Astrocyte (in vitro differentiated cells and primary cell): ENCODE results near the gene OR51A2. TPM values are rescaled to one million over a fixed set of nuclear protein-coding genes. Genes with fewer than 3 reads are reported as not detected.

Experiments used
- DNase-seq: peaks from one replicate; pipeline ENCODE4 v3.0.0-alpha.2; 2010; ENCODE audit warnings: low read depth
- FAIRE-seq: peaks from 2 replicates; lab custom pipeline; 2011; peaks lifted over from hg19 to GRCh38; lab: Jason Lieb, UNC
- H2AFZ ChIP-seq: 2 replicates; pipeline ENCODE4 v1.6.0; 2012; ENCODE audit warnings: low read depth, low read length, inconsistent platforms
- H3K27ac ChIP-seq: 2 replicates; pipeline ENCODE4 v1.5.1; 2011; ENCODE audit warnings: low read depth, low read length, inconsistent platforms
- H3K27me3 ChIP-seq: 2 replicates; pipeline ENCODE4 v1.6.0; 2011; ENCODE audit warnings: low read length, inconsistent platforms; ENCODE audit not compliant: insufficient read depth
- H3K36me3 ChIP-seq: 2 replicates; pipeline ENCODE4 v1.5.1; 2011; ENCODE audit warnings: low read length, inconsistent platforms; ENCODE audit not compliant: insufficient read depth
- H3K4me1 ChIP-seq: 2 replicates; pipeline ENCODE4 v1.5.1; 2011; ENCODE audit warnings: low read length, inconsistent platforms; ENCODE audit not compliant: insufficient read depth
- H3K4me2 ChIP-seq: 2 replicates; pipeline ENCODE4 v1.6.0; 2012; ENCODE audit warnings: low read length, inconsistent platforms
- H3K4me3 ChIP-seq: 2 replicates; pipeline ENCODE4 v1.5.1; 2011; ENCODE audit warnings: low read depth, mild to moderate bottlenecking, low read length, inconsistent platforms; ENCODE audit not compliant: insufficient read depth
- H3K79me2 ChIP-seq: 2 replicates; pipeline ENCODE4 v1.6.0; 2012; ENCODE audit warnings: mild to moderate bottlenecking, low read length, inconsistent platforms; ENCODE audit not compliant: insufficient read depth
- H3K9ac ChIP-seq: 2 replicates; pipeline ENCODE4 v1.6.0; 2012; ENCODE audit warnings: mild to moderate bottlenecking, low read length, inconsistent platforms
- H3K9me3 ChIP-seq: 2 replicates; pipeline ENCODE4 v1.5.1; 2012; ENCODE audit warnings: low read depth, mild to moderate bottlenecking, low read length, inconsistent platforms; ENCODE audit not compliant: insufficient read depth
- H4K20me1 ChIP-seq: 2 replicates; pipeline ENCODE4 v1.6.0; 2012; ENCODE audit warnings: low read length, inconsistent platforms; ENCODE audit not compliant: insufficient read depth
- H3K27ac Mint-ChIP-seq: one replicate; pipeline ENCODE4 v1.8.0; 2021; ENCODE audit warnings: mild to moderate bottlenecking, mixed read lengths; ENCODE audit not compliant: unreplicated experiment
- H3K27me3 Mint-ChIP-seq: one replicate; pipeline ENCODE4 v1.8.0; 2021; ENCODE audit warnings: low read depth, mixed read lengths; ENCODE audit not compliant: unreplicated experiment
- H3K36me3 Mint-ChIP-seq: one replicate; pipeline ENCODE4 v1.8.0; 2021; ENCODE audit warnings: low read depth, mixed read lengths; ENCODE audit not compliant: unreplicated experiment
- H3K4me1 Mint-ChIP-seq: one replicate; pipeline ENCODE4 v1.8.0; 2021; ENCODE audit warnings: low read depth, mixed read lengths; ENCODE audit not compliant: unreplicated experiment
- H3K4me3 Mint-ChIP-seq: one replicate; pipeline ENCODE4 v1.8.0; 2021; ENCODE audit warnings: mild to moderate bottlenecking, moderate library complexity, mixed read lengths; ENCODE audit not compliant: unreplicated experiment
- H3K9me3 Mint-ChIP-seq: one replicate; pipeline ENCODE4 v1.8.0; 2021; ENCODE audit warnings: mild to moderate bottlenecking, mixed read lengths; ENCODE audit not compliant: unreplicated experiment
- CTCF ChIP-seq: IDR thresholded peaks from 2 replicates; pipeline ENCODE4 v1.5.1; 2011; ENCODE audit warnings: low read depth, mild to moderate bottlenecking, inconsistent platforms, low read length, moderate library complexity; ENCODE audit not compliant: insufficient read depth
- EZH2 ChIP-seq: IDR thresholded peaks from 2 replicates; pipeline ENCODE4 v1.6.1; 2012; ENCODE audit warnings: mild to moderate bottlenecking, low read length, inconsistent platforms; ENCODE audit not compliant: insufficient read depth
- total RNA-seq: library from RNA; stranded (reverse); gene quantifications from 2 replicates; pipeline ENCODE4 v1.2.1, GENCODE V29; 2021

OR51A2 gene
- total RNA-seq, 1 donor from 2014 or later = not detected

- Histone ChIP-seq H4K20me1 (no peaks in the 10 kb centered on the region), H3K79me2 (no peaks in the 10 kb centered on the region)
Observed at GRCh38 chr11:4979036-4979435, 23.5 kb upstream of the OR51A2 start.

GRCh38 chr11:4975436-4975835 lies 19.9 kb upstream of the OR51A2 start:
- H3K9me3 ChIP-seq = no peaks in the 10 kb centered on the region

More at GRCh38 chr11:4979036-4979435, 23.5 kb upstream of the OR51A2 start:
- no peaks in the 10 kb centered on the region for H3K4me1 Mint-ChIP-seq
- H2AFZ ChIP-seq = no peak overlapping the region
- FAIRE-seq (no peak), DNase-seq (no peak)
- TF ChIP-seq CTCF = no peak
- no peak for TF ChIP-seq EZH2
- H3K9me3 Mint-ChIP-seq = peaks cover 2% of the 10 kb centered on the region
- H3K4me3 Mint-ChIP-seq = no peak overlapping the region
- H3K27ac ChIP-seq = no peak overlapping the region
- H3K9ac ChIP-seq = no peak overlapping the region
- no peak overlapping the region for H3K27ac Mint-ChIP-seq
- no peaks in the 10 kb centered on the region for H3K36me3 ChIP-seq
- no peaks in the 10 kb centered on the region for H3K9me3 ChIP-seq
- no peak overlapping the region for H3K4me3 ChIP-seq
- no peaks in the 10 kb centered on the region for H3K27me3 ChIP-seq
- H3K4me2 ChIP-seq = no peak overlapping the region
- no peaks in the 10 kb centered on the region for H3K27me3 Mint-ChIP-seq
- H3K4me1 ChIP-seq = no peaks in the 10 kb centered on the region
- no peaks in the 10 kb centered on the region for H3K36me3 Mint-ChIP-seq

More at GRCh38 chr11:4975436-4975835, 19.9 kb upstream of the OR51A2 start:
- no peaks in the 10 kb centered on the region for H4K20me1 ChIP-seq
- Mint-ChIP-seq H3K4me3 (no peak overlapping the region), H3K4me1 (no peaks in the 10 kb centered on the region), H3K27me3 (no peaks in the 10 kb centered on the region), H3K9me3 (peaks cover 2% of the 10 kb centered on the region), H3K36me3 (no peaks in the 10 kb centered on the region), H3K27ac (no peak overlapping the region)
- H3K27me3 ChIP-seq = no peaks in the 10 kb centered on the region
- H3K4me3 ChIP-seq = no peak overlapping the region
- H3K4me1 ChIP-seq = no peaks in the 10 kb centered on the region
- no peak overlapping the region for H3K4me2 ChIP-seq
- no peaks in the 10 kb centered on the region for H3K79me2 ChIP-seq
- no peak overlapping the region for H3K9ac ChIP-seq
- TF ChIP-seq CTCF (no peak), EZH2 (no peak)
- no peak overlapping the region for H3K27ac ChIP-seq
- no peaks in the 10 kb centered on the region for H3K36me3 ChIP-seq
- no peak overlapping the region for H2AFZ ChIP-seq
- FAIRE-seq (no peak), DNase-seq (no peak)
